Measurements from ENCODE around the gene L3MBTL4.

DNA sequence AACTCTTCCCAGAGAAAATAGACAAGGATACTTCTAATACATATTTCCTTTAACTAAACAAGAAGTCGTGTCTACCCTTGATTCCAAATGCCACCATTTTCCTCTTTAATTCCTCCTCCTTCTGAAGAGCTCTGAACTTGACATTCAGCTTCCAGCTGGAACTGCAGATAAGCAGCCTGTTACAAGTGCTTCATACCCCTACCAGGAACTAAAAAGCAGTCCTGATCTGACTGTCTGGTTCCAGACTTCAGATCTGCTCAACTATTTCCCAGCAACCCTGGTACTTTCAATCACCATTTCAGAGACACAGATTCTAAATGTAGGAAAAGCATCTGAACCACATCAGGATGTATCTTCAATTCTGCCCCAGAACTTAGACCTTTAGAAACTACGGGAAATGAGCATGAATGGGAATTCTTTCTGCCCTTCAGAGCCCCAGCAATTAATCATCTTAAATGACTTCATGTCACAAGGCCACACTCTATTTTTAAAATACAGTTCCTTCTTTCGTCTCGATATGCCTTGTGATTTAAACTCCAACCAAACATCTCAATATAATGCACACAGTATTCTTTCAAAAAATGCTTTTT is 159.5 kb downstream of the L3MBTL4 start:
- TF ChIP-seq, protein P1, sequence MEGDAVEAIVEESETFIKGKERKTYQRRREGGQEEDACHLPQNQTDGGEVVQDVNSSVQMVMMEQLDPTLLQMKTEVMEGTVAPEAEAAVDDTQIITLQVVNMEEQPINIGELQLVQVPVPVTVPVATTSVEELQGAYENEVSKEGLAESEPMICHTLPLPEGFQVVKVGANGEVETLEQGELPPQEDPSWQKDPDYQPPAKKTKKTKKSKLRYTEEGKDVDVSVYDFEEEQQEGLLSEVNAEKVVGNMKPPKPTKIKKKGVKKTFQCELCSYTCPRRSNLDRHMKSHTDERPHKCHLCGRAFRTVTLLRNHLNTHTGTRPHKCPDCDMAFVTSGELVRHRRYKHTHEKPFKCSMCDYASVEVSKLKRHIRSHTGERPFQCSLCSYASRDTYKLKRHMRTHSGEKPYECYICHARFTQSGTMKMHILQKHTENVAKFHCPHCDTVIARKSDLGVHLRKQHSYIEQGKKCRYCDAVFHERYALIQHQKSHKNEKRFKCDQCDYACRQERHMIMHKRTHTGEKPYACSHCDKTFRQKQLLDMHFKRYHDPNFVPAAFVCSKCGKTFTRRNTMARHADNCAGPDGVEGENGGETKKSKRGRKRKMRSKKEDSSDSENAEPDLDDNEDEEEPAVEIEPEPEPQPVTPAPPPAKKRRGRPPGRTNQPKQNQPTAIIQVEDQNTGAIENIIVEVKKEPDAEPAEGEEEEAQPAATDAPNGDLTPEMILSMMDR (IDR thresholded peaks at IDR 0.05; ENCODE audit: low read depth, low read length, missing input control): no peak
- TF ChIP-seq, protein P2, sequence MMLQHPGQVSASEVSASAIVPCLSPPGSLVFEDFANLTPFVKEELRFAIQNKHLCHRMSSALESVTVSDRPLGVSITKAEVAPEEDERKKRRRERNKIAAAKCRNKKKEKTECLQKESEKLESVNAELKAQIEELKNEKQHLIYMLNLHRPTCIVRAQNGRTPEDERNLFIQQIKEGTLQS (IDR thresholded peaks at IDR 0.05): no peak
- TF ChIP-seq RXRA (IDR thresholded peaks at IDR 0.05): no peak
- TF ChIP-seq RAD21 (IDR thresholded peaks at IDR 0.05): no peak
- TF ChIP-seq TAF1 (conservative IDR thresholded peaks at IDR 0.05): no peak
- TF ChIP-seq, protein P3, sequence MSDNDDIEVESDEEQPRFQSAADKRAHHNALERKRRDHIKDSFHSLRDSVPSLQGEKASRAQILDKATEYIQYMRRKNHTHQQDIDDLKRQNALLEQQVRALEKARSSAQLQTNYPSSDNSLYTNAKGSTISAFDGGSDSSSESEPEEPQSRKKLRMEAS (IDR thresholded peaks at IDR 0.05): no peak
- TF ChIP-seq YY1 (IDR thresholded peaks at IDR 0.05): no peak

Data from liver (tissue), 3 donors.